ENCODE measurements around the gene MIPOL1. TPM values are rescaled to one million over a fixed set of nuclear protein-coding genes. Genes with fewer than 3 reads are reported as not detected.
"Not testable (repeated sequence)": the region's sequence is repeated elsewhere in the genome, so short reads cannot be mapped to it uniquely, and the experiment has no call there.

Gene MIPOL1
- total and polyA plus RNA-seq, 10 donors, result 0.50 to 15.5 (median 7.3) TPM

DNA sequence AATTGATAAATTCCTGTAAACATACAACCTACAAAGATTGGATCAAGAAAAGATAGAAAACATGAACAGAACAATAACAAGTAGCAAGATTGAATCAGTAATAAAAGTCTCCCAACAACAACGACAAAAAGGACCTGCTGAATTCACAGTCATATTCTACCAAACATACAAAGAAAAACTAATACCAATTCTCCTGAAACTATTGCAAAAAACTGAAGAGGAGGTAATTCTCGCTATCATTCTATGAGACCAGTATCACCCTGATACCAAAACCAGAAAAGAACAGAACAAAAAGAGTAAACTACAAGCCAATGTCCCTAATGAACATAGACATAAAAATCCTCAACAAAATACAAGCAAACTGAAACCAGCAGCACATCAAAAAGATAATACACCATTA lies 39.8 kb upstream of the MIPOL1 start:
- no peak for DNase-seq
- no peak overlapping the region for H3K4me3 ChIP-seq
- intact Hi-C loops (cut with DNase I; ENCODE audit: low total_unique reads), result no loop called here

DNA sequence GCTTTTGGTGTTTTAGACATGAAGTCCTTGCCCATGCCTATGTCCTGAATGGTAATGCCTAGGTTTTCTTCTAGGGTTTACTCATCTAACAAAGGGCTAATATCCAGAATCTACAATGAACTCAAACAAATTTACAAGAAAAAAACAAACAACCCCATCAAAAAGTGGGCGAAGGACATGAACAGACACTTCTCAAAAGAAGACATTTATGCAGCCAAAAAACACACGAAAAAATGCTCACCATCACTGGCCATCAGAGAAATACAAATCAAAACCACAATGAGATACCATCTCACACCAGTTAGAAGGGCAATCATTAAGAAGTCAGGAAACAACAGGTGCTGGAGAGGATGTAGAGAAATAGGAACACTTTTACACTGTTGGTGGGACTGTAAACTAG lies 35.4 kb upstream of the MIPOL1 start:
- 79 to 91% (median 80%) methylated on average over 1 to 2 of the region's 2 CpGs; no CpG with 5 or more reads in 2 of the 5 donors for WGBS, 5 donors
- DNase-seq; H3K4me3 ChIP-seq; H3K4me1 ChIP-seq; intact Hi-C loops (cut with DNase I; ENCODE audit: low total_unique reads); H3K36me3 ChIP-seq; H3K27ac ChIP-seq; H3K9me3 ChIP-seq; H3K27me3 ChIP-seq (replicated peaks in 1 of 7): not testable (repeated sequence)

More for the DNA sequence above, 39.8 kb upstream of the MIPOL1 start:
- TF ChIP-seq POLR2AphosphoS5 (IDR thresholded peaks at IDR 0.05) (no peak), POLR2A (IDR thresholded peaks at IDR 0.05) (no peak)
- TF ChIP-seq, protein P1, sequence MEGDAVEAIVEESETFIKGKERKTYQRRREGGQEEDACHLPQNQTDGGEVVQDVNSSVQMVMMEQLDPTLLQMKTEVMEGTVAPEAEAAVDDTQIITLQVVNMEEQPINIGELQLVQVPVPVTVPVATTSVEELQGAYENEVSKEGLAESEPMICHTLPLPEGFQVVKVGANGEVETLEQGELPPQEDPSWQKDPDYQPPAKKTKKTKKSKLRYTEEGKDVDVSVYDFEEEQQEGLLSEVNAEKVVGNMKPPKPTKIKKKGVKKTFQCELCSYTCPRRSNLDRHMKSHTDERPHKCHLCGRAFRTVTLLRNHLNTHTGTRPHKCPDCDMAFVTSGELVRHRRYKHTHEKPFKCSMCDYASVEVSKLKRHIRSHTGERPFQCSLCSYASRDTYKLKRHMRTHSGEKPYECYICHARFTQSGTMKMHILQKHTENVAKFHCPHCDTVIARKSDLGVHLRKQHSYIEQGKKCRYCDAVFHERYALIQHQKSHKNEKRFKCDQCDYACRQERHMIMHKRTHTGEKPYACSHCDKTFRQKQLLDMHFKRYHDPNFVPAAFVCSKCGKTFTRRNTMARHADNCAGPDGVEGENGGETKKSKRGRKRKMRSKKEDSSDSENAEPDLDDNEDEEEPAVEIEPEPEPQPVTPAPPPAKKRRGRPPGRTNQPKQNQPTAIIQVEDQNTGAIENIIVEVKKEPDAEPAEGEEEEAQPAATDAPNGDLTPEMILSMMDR (IDR thresholded peaks at IDR 0.05 in 8 of 11, conservative IDR thresholded peaks at IDR 0.05 in 3 of 11), result no peak
- Histone ChIP-seq H3K27ac (no peak overlapping the region), H3K9me3 (peaks cover 0 to 28% (median 25%) of the 10 kb centered on the region in 8 donors), H3K36me3 (no peaks in the 10 kb centered on the region), H3K27me3 (replicated peaks in 1 of 7) (no peaks in the 10 kb centered on the region), H3K4me1 (no peaks in the 10 kb centered on the region)
- 71 to 86% (median 80%) methylated on average over 2 of the region's 2 CpGs for WGBS, 5 donors

DNA sequence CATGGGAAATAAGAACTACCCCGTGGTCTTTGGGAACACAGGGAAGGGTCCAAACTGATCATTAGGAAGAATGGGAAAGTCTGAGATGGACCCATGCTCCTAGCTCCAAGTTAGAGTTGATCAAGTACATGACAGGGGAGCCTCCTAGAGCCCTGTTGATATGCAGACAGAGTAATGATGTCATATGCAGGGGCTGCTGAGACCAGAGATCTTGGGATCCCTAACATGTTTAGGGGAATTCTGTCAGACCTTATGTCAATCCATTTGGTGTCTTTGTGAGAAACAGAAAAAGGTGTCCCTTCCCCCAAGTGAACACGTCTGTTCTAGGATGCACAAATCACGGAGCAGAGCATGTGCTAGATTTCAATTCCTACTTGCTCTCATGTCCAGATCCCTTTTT lies 31.9 kb upstream of the MIPOL1 start:
- DNase-seq, result no peak
- TF ChIP-seq POLR2A (IDR thresholded peaks at IDR 0.05) (no peak), POLR2AphosphoS5 (IDR thresholded peaks at IDR 0.05) (no peak)
- TF ChIP-seq, protein P1 (IDR thresholded peaks at IDR 0.05 in 8 of 11, conservative IDR thresholded peaks at IDR 0.05 in 3 of 11), result no peak
- intact Hi-C loops (cut with DNase I; ENCODE audit: low total_unique reads), result no loop called here
- WGBS, 5 donors, result 74 to 84% (median 80%) methylated on average over 3 of the region's 3 CpGs
- H3K36me3 ChIP-seq, result no peaks in the 10 kb centered on the region
- no peak overlapping the region for H3K27ac ChIP-seq
- H3K9me3 ChIP-seq, result peaks cover 0 to 2% (median 0%) of the 10 kb centered on the region in 8 donors
- no peaks in the 10 kb centered on the region for H3K4me1 ChIP-seq
- no peak overlapping the region for H3K4me3 ChIP-seq
- peaks cover 0 to 9% (median 0%) of the 10 kb centered on the region in 7 donors for H3K27me3 ChIP-seq (replicated peaks in 1 of 7)

DNA sequence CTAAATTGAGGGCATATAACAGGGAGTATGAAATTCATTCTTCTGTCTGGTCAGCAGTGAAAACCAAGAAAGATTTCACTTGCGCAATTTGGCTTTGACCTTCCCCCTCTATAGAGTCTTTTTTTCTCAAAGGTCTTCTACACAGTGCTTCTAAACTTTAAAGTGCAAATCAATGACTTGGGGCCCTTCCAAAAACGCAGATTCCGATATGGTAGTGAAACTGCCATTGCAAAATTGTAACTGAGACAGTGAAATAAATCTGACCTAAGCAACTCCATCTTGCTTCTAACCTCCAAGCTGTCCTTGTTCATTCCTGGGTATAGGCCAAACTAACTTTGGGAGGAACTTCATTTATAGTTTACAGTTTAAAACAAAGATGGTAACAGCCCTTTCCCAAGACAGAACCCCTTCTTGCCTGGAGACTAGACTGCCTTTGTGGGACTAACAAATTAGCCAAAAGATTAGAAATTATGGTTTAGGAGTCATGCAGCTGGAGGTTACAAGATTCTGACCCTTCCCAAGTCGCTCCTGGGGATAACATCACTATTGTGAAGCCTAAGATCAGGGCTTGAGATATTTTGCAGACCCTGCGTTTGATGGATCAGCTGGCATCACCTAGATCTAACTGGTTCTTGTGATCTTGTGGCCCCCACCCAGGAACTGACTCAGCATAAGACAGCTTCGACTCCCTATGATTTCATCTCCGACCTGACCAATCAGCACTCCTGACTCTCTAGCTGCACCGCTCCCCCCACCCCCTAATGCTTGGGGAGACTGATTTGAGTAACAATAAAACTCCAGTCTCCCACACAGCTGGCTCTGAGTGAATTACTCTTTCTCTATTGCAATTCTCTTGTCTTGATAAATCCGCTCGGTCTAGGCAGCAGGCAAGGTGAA lies 30.3 kb upstream of the MIPOL1 start:
- intact Hi-C loops (cut with DNase I; ENCODE audit: low total_unique reads), result no loop called here
- TF ChIP-seq, protein P1 (IDR thresholded peaks at IDR 0.05 in 8 of 11, conservative IDR thresholded peaks at IDR 0.05 in 3 of 11), result no peak
- no peak for TF ChIP-seq POLR2AphosphoS5 (IDR thresholded peaks at IDR 0.05)
- no peak for TF ChIP-seq POLR2A (IDR thresholded peaks at IDR 0.05)
- WGBS, 5 donors, result 76 to 87% (median 84%) methylated on average over 10 of the region's 10 CpGs
- Histone ChIP-seq H3K9me3 (no peaks in the 10 kb centered on the region), H3K36me3 (no peaks in the 10 kb centered on the region), H3K27me3 (replicated peaks in 1 of 7) (peaks cover 0 to 23% (median 2%) of the 10 kb centered on the region in 7 donors), H3K4me1 (peaks cover 0 to 9% (median 0%) of the 10 kb centered on the region in 6 donors), H3K27ac (no peak overlapping the region), H3K4me3 (no peak overlapping the region)
- DNase-seq, result no peak
